Esophagus muscularis mucosa (tissue), 4 donors: ENCODE results near the gene RELB. TPM values are rescaled to one million over a fixed set of nuclear protein-coding genes. Genes with fewer than 3 reads are reported as not detected.

Source experiments
- DNase-seq: peaks from one replicate; pipeline ENCODE4 v3.0.0-alpha.2; 2017; ENCODE audit errors: extremely low spot score
- H3K27ac ChIP-seq, 4 donors: fragments of 200-600 bp; sonication (generic); replicated peaks in 1 of 4; 1 replicate in 3 of 4; 2 replicates in 1 of 4; pipeline ENCODE4 v1.5.1; 2016 to 2019; ENCODE audit warnings: mild to moderate bottlenecking in 1 of 4
- H3K27me3 ChIP-seq, 4 donors: fragments of 200-600 bp; sonication (generic); one replicate each; pipeline versions ENCODE4 v1.5.1 to v1.6.0; 2016 to 2019
- H3K36me3 ChIP-seq, 4 donors: fragments of 200-600 bp; sonication (generic); one replicate each; pipeline ENCODE4 v1.5.1; 2016 to 2019
- H3K4me1 ChIP-seq, 4 donors: fragments of 200-600 bp; sonication (generic); one replicate each; pipeline ENCODE4 v1.5.1; 2016 to 2019
- H3K4me3 ChIP-seq, 4 donors: fragments of 200-600 bp; sonication (generic); 1 replicate in 2 of 4; 2 replicates in 2 of 4; pipeline ENCODE4 v1.5.1; 2016 to 2019; ENCODE audit warnings: mild to moderate bottlenecking in 4 of 4, moderate library complexity in 1 of 4
- H3K9me3 ChIP-seq, 4 donors: fragments of 200-600 bp; sonication (generic); 1 replicate in 3 of 4; 2 replicates in 1 of 4; pipeline ENCODE4 v1.5.1; 2016 to 2019
- EP300 ChIP-seq: sonication (generic); formaldehyde crosslinking; IDR thresholded peaks from one replicate; pipeline ENCODE4 v1.6.1; 2017; ENCODE audit warnings: antibody characterized with exemption
- POLR2A ChIP-seq: fragments of 450-650 bp; IDR thresholded peaks from one replicate; pipeline ENCODE4 v1.6.1; 2017; ENCODE audit warnings: antibody characterized with exemption, moderate library complexity, mild to moderate bottlenecking, low read depth
- POLR2AphosphoS5 ChIP-seq, 2 donors: sonication (generic); formaldehyde crosslinking; IDR thresholded peaks; one replicate each; pipeline ENCODE4 v1.6.1; 2017; ENCODE audit warnings: antibody characterized with exemption in 2 of 2
- WGBS: methylation state at CpG from one replicate; pipeline ENCODE4 v1.1.5; 2018; 5-methylcytosine and 5-hydroxymethylcytosine counted together
- intact Hi-C: fragments of 100-400 bp; cut with DNase I; formaldehyde crosslinking; loops from one replicate; pipeline ENCODE4 v1.15.1; 2023
- total RNA-seq, 4 donors: library from RNA; depleted of rRNA; stranded (reverse); fragments of >200 nt; gene quantifications; one replicate each; pipeline versions ENCODE4 v1.1.0 to v1.2.1, GENCODE V29; 2016
- TF ChIP-seq, protein P1 (sequence below), 3 experiments: fragments of 200-600 bp in 2 of 3; fragments of 450-650 bp in 1 of 3; sonication (generic) in 2 of 3; IDR thresholded peaks; one replicate each; pipeline ENCODE4 v1.5.1; 2017 to 2019; ENCODE audit warnings: antibody characterized with exemption in 3 of 3, mild to moderate bottlenecking in 2 of 3, moderate library complexity in 1 of 3

RELB gene
- total RNA-seq, 4 donors from 2014 or later = 5.8 to 15.9 (median 7.5) TPM

DNA sequence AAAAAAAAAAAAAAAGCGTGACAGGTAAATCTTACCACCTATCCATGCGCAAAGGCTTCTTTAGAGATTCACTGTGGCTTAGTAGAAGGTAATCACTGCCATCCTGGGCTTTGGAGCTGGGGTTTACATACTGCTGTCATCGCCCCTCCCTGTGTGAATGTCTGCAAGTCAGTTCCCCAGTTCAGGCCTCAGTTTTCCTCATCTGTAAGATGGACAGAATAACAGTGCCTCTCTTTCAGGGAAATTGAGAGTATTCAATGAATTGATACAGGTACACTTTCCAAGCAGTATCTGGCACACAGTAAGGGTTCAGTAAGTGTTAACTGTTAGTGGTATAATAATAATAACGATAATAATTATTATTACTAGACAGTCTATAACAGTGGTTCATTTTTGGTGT is 2.2 kb downstream of the RELB start:
- TF ChIP-seq POLR2A = no peak
- no peak for TF ChIP-seq POLR2AphosphoS5 (IDR thresholded peaks at IDR 0.05)
- no peak for TF ChIP-seq EP300
- TF ChIP-seq, protein P1, sequence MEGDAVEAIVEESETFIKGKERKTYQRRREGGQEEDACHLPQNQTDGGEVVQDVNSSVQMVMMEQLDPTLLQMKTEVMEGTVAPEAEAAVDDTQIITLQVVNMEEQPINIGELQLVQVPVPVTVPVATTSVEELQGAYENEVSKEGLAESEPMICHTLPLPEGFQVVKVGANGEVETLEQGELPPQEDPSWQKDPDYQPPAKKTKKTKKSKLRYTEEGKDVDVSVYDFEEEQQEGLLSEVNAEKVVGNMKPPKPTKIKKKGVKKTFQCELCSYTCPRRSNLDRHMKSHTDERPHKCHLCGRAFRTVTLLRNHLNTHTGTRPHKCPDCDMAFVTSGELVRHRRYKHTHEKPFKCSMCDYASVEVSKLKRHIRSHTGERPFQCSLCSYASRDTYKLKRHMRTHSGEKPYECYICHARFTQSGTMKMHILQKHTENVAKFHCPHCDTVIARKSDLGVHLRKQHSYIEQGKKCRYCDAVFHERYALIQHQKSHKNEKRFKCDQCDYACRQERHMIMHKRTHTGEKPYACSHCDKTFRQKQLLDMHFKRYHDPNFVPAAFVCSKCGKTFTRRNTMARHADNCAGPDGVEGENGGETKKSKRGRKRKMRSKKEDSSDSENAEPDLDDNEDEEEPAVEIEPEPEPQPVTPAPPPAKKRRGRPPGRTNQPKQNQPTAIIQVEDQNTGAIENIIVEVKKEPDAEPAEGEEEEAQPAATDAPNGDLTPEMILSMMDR (IDR thresholded peaks at IDR 0.05) = no peak
- Histone ChIP-seq H3K27me3 (no peaks in the 10 kb centered on the region), H3K4me3 (no peak overlapping the region), H3K27ac (no peak overlapping the region), H3K4me1 (peaks cover 10 to 16% (median 15%) of the 10 kb centered on the region in 4 donors), H3K9me3 (no peaks in the 10 kb centered on the region), H3K36me3 (peaks cover 0 to 42% (median 16%) of the 10 kb centered on the region in 4 donors)
- 91% methylated on average over 4 of the region's 4 CpGs for WGBS
- intact Hi-C loops = no loop called here
- DNase-seq = no peak

DNA sequence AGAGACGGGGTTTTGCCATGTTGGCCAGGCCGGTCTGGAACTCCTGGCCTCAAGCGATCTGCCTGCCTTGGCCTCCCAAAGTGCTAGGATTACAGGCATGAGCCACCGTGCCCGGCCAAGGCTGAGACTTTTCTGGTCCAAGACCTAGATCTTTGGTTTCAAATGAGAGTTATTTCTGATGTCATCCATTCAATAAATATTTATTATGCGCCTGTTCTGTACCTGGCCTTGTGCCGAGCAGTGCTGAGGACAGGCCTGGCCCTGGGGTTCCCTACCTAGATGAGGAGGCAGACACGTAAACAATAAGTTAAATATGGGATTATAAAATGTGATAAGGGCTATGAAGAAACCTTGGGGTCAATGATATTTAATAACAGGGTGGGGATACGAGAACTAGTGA is 4.5 kb downstream of the RELB start:
- no peak overlapping the region for H3K4me3 ChIP-seq
- no peak overlapping the region for H3K27ac ChIP-seq
- TF ChIP-seq POLR2AphosphoS5 (IDR thresholded peaks at IDR 0.05) = no peak
- TF ChIP-seq POLR2A = no peak
- TF ChIP-seq EP300 = no peak
- TF ChIP-seq, protein P1 (IDR thresholded peaks at IDR 0.05) = no peak
- peaks cover 10 to 13% (median 12%) of the 10 kb centered on the region in 4 donors for H3K4me1 ChIP-seq
- no peaks in the 10 kb centered on the region for H3K9me3 ChIP-seq
- WGBS = 79% methylated on average over 9 of the region's 9 CpGs
- no peaks in the 10 kb centered on the region for H3K27me3 ChIP-seq
- intact Hi-C loops = loop anchor here (5.0 kb wide), 1 partner anchor 37 kb away; no protein-coding TSS in a partner anchor
- no peak for DNase-seq
- H3K36me3 ChIP-seq = peaks cover 0 to 52% (median 16%) of the 10 kb centered on the region in 4 donors

DNA sequence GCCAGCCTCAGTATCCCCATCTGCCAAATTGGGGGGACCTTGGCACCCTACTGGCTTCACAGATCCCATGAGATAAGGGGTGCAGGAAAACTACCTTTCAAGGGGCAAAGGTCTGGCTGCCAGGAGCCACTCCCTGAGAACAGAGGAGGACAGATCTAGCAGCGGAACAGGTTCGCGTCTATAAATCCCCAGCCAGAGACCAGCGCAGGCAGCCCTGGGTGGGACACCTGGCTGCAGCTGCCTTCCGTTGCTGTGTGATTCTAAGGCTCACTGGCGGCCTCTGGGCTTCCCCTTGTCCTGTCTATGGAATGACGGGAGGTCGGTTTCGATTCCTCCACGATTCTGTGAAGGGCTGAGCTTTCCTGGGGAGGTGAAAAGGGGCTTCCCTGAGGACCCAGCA is 7.3 kb downstream of the RELB start:
- WGBS = 87% methylated on average over 7 of the region's 10 CpGs
- H3K27ac ChIP-seq = no peak overlapping the region
- no peaks in the 10 kb centered on the region for H3K4me1 ChIP-seq
- H3K4me3 ChIP-seq = no peak overlapping the region
- no peak for TF ChIP-seq POLR2AphosphoS5 (IDR thresholded peaks at IDR 0.05)
- TF ChIP-seq, protein P1 (IDR thresholded peaks at IDR 0.05) = no peak
- no peak for TF ChIP-seq POLR2A
- TF ChIP-seq EP300 = no peak
- no peaks in the 10 kb centered on the region for H3K27me3 ChIP-seq
- no peak for DNase-seq
- H3K9me3 ChIP-seq = no peaks in the 10 kb centered on the region
- peaks cover 5 to 68% (median 31%) of the 10 kb centered on the region in 4 donors for H3K36me3 ChIP-seq
- intact Hi-C loops = loop anchor here (5.0 kb wide), 1 partner anchor 34 kb away; no protein-coding TSS in a partner anchor

DNA sequence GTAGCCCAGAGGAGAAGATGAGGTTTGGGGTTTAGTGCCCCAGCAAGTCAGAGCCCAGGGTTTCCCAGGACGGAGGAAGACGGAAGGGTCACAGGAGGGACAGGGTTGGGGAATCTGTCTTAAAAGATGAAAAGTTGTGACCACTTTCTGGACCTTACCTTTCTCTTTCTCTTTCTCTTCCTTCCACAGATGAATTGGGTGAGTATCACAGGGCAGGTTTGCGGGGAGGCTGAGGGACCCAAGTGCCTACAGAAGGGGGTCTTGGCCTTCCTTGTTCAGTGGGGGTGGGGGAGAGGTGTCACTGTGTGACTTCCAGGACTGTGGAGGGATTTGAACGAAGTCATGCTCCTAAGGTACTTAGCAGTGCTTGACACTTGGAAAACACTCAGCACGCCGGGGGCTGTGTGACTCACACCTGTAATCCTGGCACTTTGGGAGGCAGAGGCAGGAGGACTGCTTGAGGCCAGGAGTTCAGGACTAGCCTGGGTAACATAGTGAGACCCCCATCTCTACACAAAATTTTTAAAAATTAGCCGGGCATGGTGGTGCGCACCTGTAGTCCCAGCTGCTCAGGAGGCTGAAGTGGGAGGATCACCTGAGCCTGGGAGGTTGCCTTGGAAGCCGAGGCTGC is 8.5 kb downstream of the RELB start:
- H3K4me1 ChIP-seq = no peaks in the 10 kb centered on the region
- intact Hi-C loops = loop anchor here (5.0 kb wide), 1 partner anchor 33 kb away; no protein-coding TSS in a partner anchor
- H3K27ac ChIP-seq = no peak overlapping the region
- no peaks in the 10 kb centered on the region for H3K27me3 ChIP-seq
- no peak for TF ChIP-seq EP300
- 83% methylated on average over 9 of the region's 9 CpGs for WGBS
- H3K4me3 ChIP-seq = no peak overlapping the region
- no peak for DNase-seq
- no peaks in the 10 kb centered on the region for H3K9me3 ChIP-seq
- peaks cover 5 to 69% (median 28%) of the 10 kb centered on the region in 4 donors for H3K36me3 ChIP-seq

DNA sequence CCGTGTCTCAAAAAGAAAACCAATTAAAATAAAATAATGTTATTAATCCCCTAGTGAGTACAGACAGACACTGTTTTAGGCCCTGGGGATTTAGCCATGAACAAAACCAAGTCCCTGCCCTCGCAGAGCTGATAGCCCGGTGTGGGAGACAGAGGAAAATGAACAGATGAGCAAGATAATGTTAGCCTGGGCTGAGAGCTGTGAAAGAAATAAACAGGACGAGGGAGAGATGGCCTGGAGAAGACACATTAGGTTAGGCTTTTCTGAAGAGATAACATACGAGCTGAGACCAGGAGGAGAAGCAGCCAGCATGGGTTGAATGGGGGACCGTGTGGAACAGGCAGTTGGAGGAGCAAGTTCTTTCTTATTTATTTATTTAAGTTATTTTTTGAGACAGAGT is 9.0 kb downstream of the RELB start:
- intact Hi-C loops = no loop called here
- peaks cover 5 to 68% (median 26%) of the 10 kb centered on the region in 4 donors for H3K36me3 ChIP-seq
- H3K27me3 ChIP-seq = no peaks in the 10 kb centered on the region
- no peak overlapping the region for H3K4me3 ChIP-seq
- 65% methylated on average over 6 of the region's 6 CpGs for WGBS
- DNase-seq = no peak
- H3K9me3 ChIP-seq = no peaks in the 10 kb centered on the region
- H3K4me1 ChIP-seq = no peaks in the 10 kb centered on the region
- no peak for TF ChIP-seq EP300
- TF ChIP-seq POLR2A = no peak
- TF ChIP-seq, protein P1 (IDR thresholded peaks at IDR 0.05) = no peak
- TF ChIP-seq POLR2AphosphoS5 (IDR thresholded peaks at IDR 0.05) = no peak
- H3K27ac ChIP-seq = no peak overlapping the region
